VCaP (cell line): Measurements from ENCODE around the gene MAP3K8.

ENCODE experiments used
- H3K27ac ChIP-seq: fragments of 450-650 bp; 2 replicates; pipeline ENCODE4 v1.5.1; 2017
- CTCF ChIP-seq: fragments of 450-650 bp; conservative IDR thresholded peaks from 2 replicates; pipeline ENCODE4 v1.5.1; 2017; ENCODE audit warnings: mild to moderate bottlenecking, moderate library complexity

The MAP3K8 gene

DNA sequence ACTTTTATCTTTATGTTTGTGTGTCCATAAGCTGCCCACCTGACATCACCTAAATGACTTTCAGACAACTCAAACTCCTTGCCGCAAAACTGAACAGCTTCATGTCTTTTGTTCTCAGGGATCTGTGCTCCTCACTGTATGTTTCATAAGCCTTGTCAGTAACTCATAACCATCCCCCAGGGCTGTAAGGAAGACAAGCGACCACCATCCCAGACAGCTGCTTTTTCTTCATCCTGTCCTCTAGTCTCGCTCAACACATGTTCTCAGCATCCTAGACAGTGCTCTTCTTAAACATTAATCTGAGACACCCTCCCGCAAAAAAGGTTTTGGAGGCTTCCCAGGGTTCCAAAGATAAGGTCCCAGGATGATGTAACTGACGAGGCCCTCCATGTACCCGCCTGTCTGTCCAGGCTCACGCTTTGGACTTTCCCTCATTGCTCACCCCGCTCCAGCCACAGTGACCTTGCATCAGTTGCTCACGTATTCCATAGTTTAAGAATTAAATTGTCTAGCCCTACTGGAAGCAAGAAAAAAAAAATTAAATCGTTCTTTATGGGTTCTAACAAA is 69.8 kb downstream of the MAP3K8 start:
- TF ChIP-seq CTCF = no peak
- no peak overlapping the region for H3K27ac ChIP-seq

GRCh38 chr10:30505543-30506298 is 71.7 kb downstream of the MAP3K8 start:
- no peak for TF ChIP-seq CTCF
- no peak overlapping the region for H3K27ac ChIP-seq

DNA sequence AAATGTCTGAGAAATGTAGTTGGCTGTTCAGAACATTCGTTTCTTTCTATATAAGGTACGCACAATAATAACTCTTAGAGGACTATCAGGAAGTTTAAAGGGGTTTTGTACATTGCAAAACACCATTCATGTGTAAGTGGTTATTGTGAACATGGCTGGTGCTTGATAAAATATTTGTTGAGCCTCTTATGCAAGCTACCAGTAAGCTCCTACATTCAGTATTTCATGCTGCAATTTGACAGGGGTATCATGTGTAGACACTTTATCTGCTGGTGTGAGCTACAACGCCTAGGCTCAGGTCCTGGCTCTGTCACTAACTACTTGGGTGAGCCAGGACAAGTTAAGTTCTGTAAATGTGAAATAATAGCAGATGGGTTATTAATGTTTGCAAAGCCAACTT is 75.5 kb downstream of the MAP3K8 start:
- H3K27ac ChIP-seq = no peak overlapping the region
- no peak for TF ChIP-seq CTCF

DNA sequence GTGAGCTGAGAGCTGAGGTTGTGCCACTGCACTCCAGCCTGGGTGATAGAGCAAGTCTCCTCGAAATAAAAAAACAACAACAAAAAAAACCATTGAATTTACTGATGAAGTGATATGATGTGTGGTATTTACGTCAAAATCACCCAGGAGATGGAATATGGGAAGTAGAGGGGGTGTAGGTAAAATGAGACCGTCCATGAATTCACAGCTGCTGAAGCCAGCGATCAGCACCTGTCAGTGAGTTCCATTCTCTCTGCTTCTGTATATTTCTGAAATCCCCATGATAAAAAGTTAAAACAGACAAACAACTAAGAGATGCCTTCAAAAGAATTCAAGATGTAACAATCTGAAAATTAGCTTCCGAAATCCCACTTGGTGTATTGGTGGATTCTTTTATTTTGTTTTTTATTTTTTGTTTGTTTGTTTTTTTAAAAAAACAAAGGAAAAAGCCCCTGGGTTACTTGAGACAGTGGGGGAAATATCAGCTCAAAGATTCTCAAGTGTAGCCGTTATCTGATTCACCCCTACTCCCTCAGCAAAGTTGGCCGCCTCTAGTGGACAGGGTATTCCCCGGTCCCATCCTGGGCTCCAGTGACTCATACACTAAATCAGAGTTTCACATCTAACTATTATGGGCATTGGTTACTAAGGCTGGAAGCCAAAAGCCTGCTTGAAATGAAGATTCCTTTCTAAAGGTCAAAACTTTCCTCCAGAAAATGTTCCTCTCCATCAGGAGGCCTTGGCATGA is 76.4 kb downstream of the MAP3K8 start:
- H3K27ac ChIP-seq = no peak overlapping the region
- TF ChIP-seq CTCF = no peak

DNA sequence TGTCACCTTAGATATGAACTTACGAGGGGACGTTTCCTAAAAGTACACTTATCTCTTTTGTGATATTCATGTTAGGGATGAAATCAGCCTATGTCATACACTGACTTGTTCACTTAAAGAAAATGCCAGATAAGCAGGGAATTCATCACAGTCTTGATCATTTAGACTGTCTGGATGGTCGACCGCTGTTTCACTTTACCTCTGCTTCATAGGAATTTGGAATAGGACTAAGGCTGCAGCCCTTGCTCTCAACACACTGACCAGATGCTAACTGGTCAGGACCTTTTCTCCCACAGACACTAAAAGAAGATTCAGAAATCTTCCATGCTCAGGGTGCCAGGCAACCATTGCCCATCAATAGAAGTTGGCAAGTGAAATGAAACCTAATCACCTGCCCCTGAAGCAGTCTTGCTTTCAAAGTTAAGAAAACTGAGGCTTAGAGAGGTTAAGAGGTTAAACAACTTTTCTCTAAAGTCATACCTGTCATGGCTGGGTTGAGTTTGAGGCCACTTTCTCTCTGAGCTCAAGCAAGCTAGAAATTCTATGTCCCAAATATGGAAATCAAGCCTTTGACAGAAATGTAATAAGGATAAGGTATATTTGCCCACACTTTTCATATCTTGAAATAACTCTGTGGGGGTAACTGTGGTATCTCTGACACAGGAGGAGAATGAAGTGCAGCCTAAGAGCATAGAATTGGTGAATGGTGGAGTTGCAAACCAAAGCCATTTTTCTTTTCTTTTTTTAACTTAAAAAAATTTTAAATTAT is 77.1 kb downstream of the MAP3K8 start:
- H3K27ac ChIP-seq = no peak overlapping the region
- TF ChIP-seq CTCF = no peak
